ENCODE measurements around the gene INAVA. TPM values are rescaled to one million over a fixed set of nuclear protein-coding genes. Genes with fewer than 3 reads are reported as not detected.

INAVA gene
- total and polyA plus RNA-seq, 2 donors (not counting 1 experiment from before 2014, with no cell fraction given), result 0.06 to 0.34 TPM

DNA sequence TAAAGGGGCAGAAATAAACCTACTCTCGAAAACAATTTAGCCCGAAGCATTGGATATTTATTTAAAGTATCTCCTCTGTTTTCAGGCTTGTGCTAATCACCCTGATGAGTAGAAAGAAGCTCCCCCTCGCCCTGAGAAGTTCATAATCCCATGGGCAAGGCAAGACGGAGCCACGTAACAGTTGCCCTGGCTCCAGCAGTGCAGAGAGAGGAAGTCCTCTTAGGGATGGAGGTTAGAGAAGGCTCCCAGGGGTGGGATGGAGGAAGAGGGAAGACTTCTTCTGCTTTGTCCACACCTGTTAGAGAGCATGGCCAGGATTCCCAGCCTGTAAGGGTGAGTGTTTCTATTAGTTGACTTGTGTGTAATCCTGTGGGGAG, 25.3 kb upstream of the INAVA start:
- peaks cover 7% of the 10 kb centered on the region for H3K27me3 Mint-ChIP-seq
- Histone ChIP-seq H3K27ac (ENCODE audit: low read length in 2 of 2) (peak overlapping the region; percentile 66 to 71), H3K4me1 (ENCODE audit: control insufficient read depth in 2 of 2, insufficient read depth in 2 of 2, low read length in 2 of 2) (peaks cover 35 to 66% of the 10 kb centered on the region in 2 donors), H2AFZ (ENCODE audit: insufficient read depth, low read depth, low read length, poor library complexity, severe bottlenecking) (peak overlapping the region; percentile 66), H3K4me3 (ENCODE audit: control extremely low read depth in 1 of 5, extremely low read depth in 1 of 5, insufficient read depth in 1 of 5, low read depth in 2 of 5, low read length in 4 of 5) (peak overlapping the region in 3 of 5 experiments; percentile 4 to 42 (median 34)), H3K27me3 (replicated peaks in 1 of 4; ENCODE audit: control extremely low read depth in 1 of 4, control insufficient read depth in 3 of 4, insufficient read depth in 4 of 4, low read length in 3 of 4) (peaks cover 0 to 15% (median 3%) of the 10 kb centered on the region in 4 experiments), H3K79me2 (ENCODE audit: control insufficient read depth, insufficient read depth, low read length) (no peaks in the 10 kb centered on the region), H3K9me3 (ENCODE audit: control extremely low read depth in 1 of 3, control insufficient read depth in 2 of 3, insufficient read depth in 1 of 3, low read length in 2 of 3) (no peaks in the 10 kb centered on the region), H3K9ac (ENCODE audit: low read length) (peak overlapping the region; percentile 49), H4K20me1 (ENCODE audit: control insufficient read depth, insufficient read depth, low read length, poor library complexity, severe bottlenecking) (no peaks in the 10 kb centered on the region), H3K36me3 (replicated peaks in 1 of 2; ENCODE audit: control extremely low read depth in 1 of 2, control insufficient read depth in 1 of 2, extremely low read depth in 1 of 2, insufficient read depth in 2 of 2, low read length in 1 of 2) (no peaks in the 10 kb centered on the region), H3K4me2 (replicated peaks; ENCODE audit: low read depth, low read length, poor library complexity, severe bottlenecking) (peak overlapping the region; percentile 64)
- ChIA-PET POLR2A (interaction anchor here (1.0 kb wide), 1 partner anchor 22 kb away, joined by 4 read pairs; no protein-coding TSS in a partner anchor), CTCF (interaction anchor here (0.6 to 1.5 kb wide), 2 partner anchors 19 to 247 kb away, joined by 3 to 6 read pairs; no protein-coding TSS in a partner anchor)
- H3K4me1 Mint-ChIP-seq, result peaks cover 64% of the 10 kb centered on the region
- intact Hi-C loops (cut with micrococcal nuclease), result no loop called here
- H3K27ac Mint-ChIP-seq, result peak overlapping the region; percentile 93
- DNase-seq, result peak; percentile 27
- peak overlapping the region; percentile 82 for H3K4me3 Mint-ChIP-seq
- WGBS (ENCODE audit: insufficient coverage), result 39% methylated on average over 3 of the region's 5 CpGs
- H3K9me3 Mint-ChIP-seq (ENCODE audit: insufficient read depth), result no peaks in the 10 kb centered on the region
- TF ChIP-seq EZH2 (IDR thresholded peaks at IDR 0.05; ENCODE audit: borderline replicate concordance, insufficient read depth, low read depth, low read length, poor library complexity, severe bottlenecking), result no peak
- no peak for TF ChIP-seq CTCF (IDR thresholded peaks at IDR 0.05)
- ATAC-seq (ENCODE audit: low read depth), result no peak

- TF ChIP-seq CTCF (IDR thresholded peaks at IDR 0.05) (no peak), EZH2 (IDR thresholded peaks at IDR 0.05; ENCODE audit: borderline replicate concordance, insufficient read depth, low read depth, low read length, poor library complexity, severe bottlenecking) (no peak)
- ChIA-PET POLR2A (interaction anchor here (1.0 kb wide), 1 partner anchor 21 kb away, joined by 4 read pairs; no protein-coding TSS in a partner anchor), CTCF (interaction anchor here (0.6 to 1.5 kb wide), 2 partner anchors 18 to 248 kb away, joined by 3 to 6 read pairs; no protein-coding TSS in a partner anchor)
- intact Hi-C loops (cut with micrococcal nuclease), result loop anchor here (1.0 kb wide), 1 partner anchor 18 kb away; no protein-coding TSS in a partner anchor
- Histone ChIP-seq H3K4me2 (replicated peaks; ENCODE audit: low read depth, low read length, poor library complexity, severe bottlenecking) (peak overlapping the region; percentile 64), H3K4me1 (ENCODE audit: control insufficient read depth in 2 of 2, insufficient read depth in 2 of 2, low read length in 2 of 2) (peaks cover 35 to 71% of the 10 kb centered on the region in 2 donors), H2AFZ (ENCODE audit: insufficient read depth, low read depth, low read length, poor library complexity, severe bottlenecking) (peak overlapping the region; percentile 66), H3K27me3 (replicated peaks in 1 of 4; ENCODE audit: control extremely low read depth in 1 of 4, control insufficient read depth in 3 of 4, insufficient read depth in 4 of 4, low read length in 3 of 4) (peaks cover 0 to 18% (median 4%) of the 10 kb centered on the region in 4 experiments), H3K27ac (ENCODE audit: low read length in 2 of 2) (peak overlapping the region; percentile 66 to 71), H3K36me3 (replicated peaks in 1 of 2; ENCODE audit: control extremely low read depth in 1 of 2, control insufficient read depth in 1 of 2, extremely low read depth in 1 of 2, insufficient read depth in 2 of 2, low read length in 1 of 2) (no peaks in the 10 kb centered on the region), H3K9me3 (ENCODE audit: control extremely low read depth in 1 of 3, control insufficient read depth in 2 of 3, insufficient read depth in 1 of 3, low read length in 2 of 3) (no peaks in the 10 kb centered on the region), H3K79me2 (ENCODE audit: control insufficient read depth, insufficient read depth, low read length) (no peaks in the 10 kb centered on the region), H4K20me1 (ENCODE audit: control insufficient read depth, insufficient read depth, low read length, poor library complexity, severe bottlenecking) (no peaks in the 10 kb centered on the region), H3K4me3 (ENCODE audit: control extremely low read depth in 1 of 5, extremely low read depth in 1 of 5, insufficient read depth in 1 of 5, low read depth in 2 of 5, low read length in 4 of 5) (peak overlapping the region in 4 of 5 experiments; percentile 4 to 42 (median 22)), H3K9ac (ENCODE audit: low read length) (peak overlapping the region; percentile 49)
- DNase-seq (peak; percentile 50), ATAC-seq (ENCODE audit: low read depth) (peak; percentile 53)
- Mint-ChIP-seq H3K9me3 (ENCODE audit: insufficient read depth) (no peaks in the 10 kb centered on the region), H3K4me1 (peaks cover 66% of the 10 kb centered on the region), H3K4me3 (peak overlapping the region; percentile 82), H3K27me3 (peaks cover 12% of the 10 kb centered on the region), H3K27ac (peak overlapping the region; percentile 93)
- WGBS (ENCODE audit: insufficient coverage), result 58% methylated on average over 5 of the region's 9 CpGs
Measured at GRCh38 chr1:200869753-200870391, 24.8 kb upstream of the INAVA start.
